ENCODE results near the gene CIAO2A. TPM values are rescaled to one million over a fixed set of nuclear protein-coding genes. Genes with fewer than 3 reads are reported as not detected.
A peak's percentile ranks its signal among the peaks of the same experiment; 100 is the strongest.

Gene CIAO2A
- total RNA-seq, 1 donor from 2014 or later: 53.4 TPM

- Histone ChIP-seq H3K9me3 (ENCODE audit: insufficient read depth, low read depth, low read length) (no peaks in the 10 kb centered on the region), H2AFZ (ENCODE audit: low read depth, low read length) (no peak overlapping the region), H3K27me3 (ENCODE audit: insufficient read depth, low read length) (no peaks in the 10 kb centered on the region), H3K79me2 (ENCODE audit: insufficient read depth, low read length) (no peaks in the 10 kb centered on the region), H3K4me3 (ENCODE audit: insufficient read depth, low read depth, low read length) (no peak overlapping the region), H3K4me2 (ENCODE audit: low read length) (peak overlapping the region; percentile 27), H3K27ac (ENCODE audit: low read depth, low read length) (peak overlapping the region; percentile 26), H4K20me1 (ENCODE audit: insufficient read depth, low read length) (peaks cover 2% of the 10 kb centered on the region), H3K4me1 (ENCODE audit: insufficient read depth, low read length) (peaks cover 14% of the 10 kb centered on the region), H3K9ac (ENCODE audit: low read length) (no peak overlapping the region), H3K36me3 (ENCODE audit: insufficient read depth, low read length) (peaks cover 4% of the 10 kb centered on the region)
- Mint-ChIP-seq H3K4me3 (ENCODE audit: unreplicated experiment) (no peak overlapping the region), H3K9me3 (ENCODE audit: unreplicated experiment) (no peaks in the 10 kb centered on the region), H3K27me3 (ENCODE audit: low read depth, unreplicated experiment) (no peaks in the 10 kb centered on the region), H3K4me1 (ENCODE audit: low read depth, unreplicated experiment) (peaks cover 8% of the 10 kb centered on the region), H3K36me3 (ENCODE audit: low read depth, unreplicated experiment) (peaks cover 8% of the 10 kb centered on the region), H3K27ac (ENCODE audit: unreplicated experiment) (peak overlapping the region; percentile 64)
- TF ChIP-seq EZH2 (IDR thresholded peaks at IDR 0.05; ENCODE audit: insufficient read depth, low read length): no peak
- DNase-seq (ENCODE audit: low read depth) (peak; percentile 80), FAIRE-seq (no peak)
Observed at GRCh38 chr15:64070965-64071851, 22.4 kb downstream of the CIAO2A start.

GRCh38 chr15:64070106-64070505, 23.5 kb downstream of the CIAO2A start:
- no peak overlapping the region for H3K27ac Mint-ChIP-seq (ENCODE audit: unreplicated experiment)
- Histone ChIP-seq H3K36me3 (ENCODE audit: insufficient read depth, low read length) (peaks cover 4% of the 10 kb centered on the region), H3K9ac (ENCODE audit: low read length) (no peak overlapping the region), H3K4me3 (ENCODE audit: insufficient read depth, low read depth, low read length) (no peak overlapping the region), H3K9me3 (ENCODE audit: insufficient read depth, low read depth, low read length) (no peaks in the 10 kb centered on the region), H2AFZ (ENCODE audit: low read depth, low read length) (no peak overlapping the region), H3K27me3 (ENCODE audit: insufficient read depth, low read length) (no peaks in the 10 kb centered on the region), H3K27ac (ENCODE audit: low read depth, low read length) (no peak overlapping the region), H3K4me2 (ENCODE audit: low read length) (no peak overlapping the region), H3K79me2 (ENCODE audit: insufficient read depth, low read length) (no peaks in the 10 kb centered on the region), H3K4me1 (ENCODE audit: insufficient read depth, low read length) (peaks cover 14% of the 10 kb centered on the region), H4K20me1 (ENCODE audit: insufficient read depth, low read length) (no peaks in the 10 kb centered on the region)
- no peak overlapping the region for H3K4me3 Mint-ChIP-seq (ENCODE audit: unreplicated experiment)
- no peak for TF ChIP-seq CTCF (IDR thresholded peaks at IDR 0.05; ENCODE audit: insufficient read depth, low read depth, low read length)
- no peak for TF ChIP-seq EZH2 (IDR thresholded peaks at IDR 0.05; ENCODE audit: insufficient read depth, low read length)
- FAIRE-seq (no peak), DNase-seq (ENCODE audit: low read depth) (no peak)
- H3K27me3 Mint-ChIP-seq (ENCODE audit: low read depth, unreplicated experiment): no peaks in the 10 kb centered on the region
- no peaks in the 10 kb centered on the region for H3K9me3 Mint-ChIP-seq (ENCODE audit: unreplicated experiment)
- peaks cover 8% of the 10 kb centered on the region for H3K4me1 Mint-ChIP-seq (ENCODE audit: low read depth, unreplicated experiment)
- peaks cover 8% of the 10 kb centered on the region for H3K36me3 Mint-ChIP-seq (ENCODE audit: low read depth, unreplicated experiment)

- Histone ChIP-seq H3K79me2 (ENCODE audit: insufficient read depth, low read length) (no peaks in the 10 kb centered on the region), H3K4me3 (ENCODE audit: insufficient read depth, low read depth, low read length) (no peak overlapping the region), H3K27ac (ENCODE audit: low read depth, low read length) (no peak overlapping the region), H3K9me3 (ENCODE audit: insufficient read depth, low read depth, low read length) (no peaks in the 10 kb centered on the region), H4K20me1 (ENCODE audit: insufficient read depth, low read length) (no peaks in the 10 kb centered on the region), H3K4me1 (ENCODE audit: insufficient read depth, low read length) (peaks cover 14% of the 10 kb centered on the region), H3K36me3 (ENCODE audit: insufficient read depth, low read length) (peaks cover 4% of the 10 kb centered on the region), H3K9ac (ENCODE audit: low read length) (no peak overlapping the region), H2AFZ (ENCODE audit: low read depth, low read length) (no peak overlapping the region), H3K4me2 (ENCODE audit: low read length) (no peak overlapping the region), H3K27me3 (ENCODE audit: insufficient read depth, low read length) (no peaks in the 10 kb centered on the region)
- TF ChIP-seq CTCF (IDR thresholded peaks at IDR 0.05; ENCODE audit: insufficient read depth, low read depth, low read length) (no peak), EZH2 (IDR thresholded peaks at IDR 0.05; ENCODE audit: insufficient read depth, low read length) (no peak)
- no peak for DNase-seq (ENCODE audit: low read depth)
- Mint-ChIP-seq H3K4me3 (ENCODE audit: unreplicated experiment) (no peak overlapping the region), H3K4me1 (ENCODE audit: low read depth, unreplicated experiment) (peaks cover 12% of the 10 kb centered on the region), H3K36me3 (ENCODE audit: low read depth, unreplicated experiment) (peaks cover 3% of the 10 kb centered on the region), H3K27me3 (ENCODE audit: low read depth, unreplicated experiment) (no peaks in the 10 kb centered on the region), H3K9me3 (ENCODE audit: unreplicated experiment) (no peaks in the 10 kb centered on the region), H3K27ac (ENCODE audit: unreplicated experiment) (no peak overlapping the region)
- FAIRE-seq: no peak
Observed at GRCh38 chr15:64068133-64068532, 25.5 kb downstream of the CIAO2A start.
